HepG2 (cell line): ENCODE results near the gene C10orf67. TPM values are rescaled to one million over a fixed set of nuclear protein-coding genes. Genes with fewer than 3 reads are reported as not detected.

ENCODE experiments used
- CEBPG ChIP-seq: IDR thresholded peaks from 2 replicates; pipeline ENCODE4 v1.6.1; 2016
- CREBL2 ChIP-seq: sonication (generic); formaldehyde crosslinking; IDR thresholded peaks from 2 replicates; pipeline ENCODE4 v1.8.1; 2023; ENCODE audit warnings: missing genetic modification reagents, mild to moderate bottlenecking, borderline replicate concordance
- E2F1 ChIP-seq: sonication (generic); formaldehyde crosslinking; IDR thresholded peaks from 2 replicates; pipeline ENCODE4 v1.5.0; 2020; ENCODE audit warnings: missing genetic modification reagents
- KLF9 ChIP-seq: IDR thresholded peaks from 2 replicates; pipeline ENCODE4 v1.6.1; 2016; ENCODE audit warnings: low read depth
- MTERF4 ChIP-seq: sonication (generic); formaldehyde crosslinking; IDR thresholded peaks from 2 replicates; pipeline ENCODE4 v1.8.0; 2023; ENCODE audit warnings: mild to moderate bottlenecking, missing genetic modification reagents
- NR2F1 ChIP-seq, 2 experiments: fragments of 450-650 bp in 1 of 2; formaldehyde crosslinking in 1 of 2; IDR thresholded peaks; 2 replicates each; pipeline versions ENCODE4 v1.5.0 to v1.6.1; 2016 to 2020; ENCODE audit warnings: mild to moderate bottlenecking in 1 of 2, missing compliant biosample characterization in 1 of 2, missing genetic modification reagents in 1 of 2, moderate library complexity in 1 of 2
- PRDM15 ChIP-seq: sonication (generic); formaldehyde crosslinking; IDR thresholded peaks from 2 replicates; pipeline ENCODE4 v1.4.0; 2020; ENCODE audit warnings: missing genetic modification reagents
- SALL2 ChIP-seq: sonication (generic); formaldehyde crosslinking; IDR thresholded peaks from 2 replicates; pipeline ENCODE4 v1.8.1; 2023; ENCODE audit warnings: mild to moderate bottlenecking, missing genetic modification reagents, inconsistent platforms
- TEAD3 ChIP-seq: optimal IDR thresholded peaks from 2 replicates; pipeline ENCODE3; 2016; ENCODE audit warnings: borderline replicate concordance
- ZMYM4 ChIP-seq: sonication (generic); formaldehyde crosslinking; IDR thresholded peaks from 2 replicates; pipeline ENCODE4 v1.8.1; 2023; ENCODE audit warnings: mild to moderate bottlenecking, missing genetic modification reagents
- ZNF230 ChIP-seq: sonication (generic); formaldehyde crosslinking; IDR thresholded peaks from 2 replicates; pipeline ENCODE4 v1.4.0; 2020; ENCODE audit warnings: mild to moderate bottlenecking, missing genetic modification reagents
- ZNF30 ChIP-seq: sonication (generic); formaldehyde crosslinking; IDR thresholded peaks from 2 replicates; pipeline ENCODE4 v1.5.0; 2020; ENCODE audit warnings: mild to moderate bottlenecking, missing genetic modification reagents
- polyA plus RNA-seq, 8 experiments: library from polyadenylated mRNA; depleted of rRNA in 3 of 8; stranded (reverse) in 7 of 8; unstranded in 1 of 8; fragments of >200 nt; fragmentation: Illumina TruSeq in 4 of 8; extraction: Trizol in 4 of 8; gene quantifications; 2 replicates each; pipeline versions ENCODE4 v1.2.1 to v1.2.3, GENCODE V29; 2011 to 2016; ENCODE audit warnings: low read depth in 4 of 8, missing spikeins in 1 of 8, mixed read lengths in 1 of 8; ENCODE audit not compliant: insufficient read depth in 1 of 8
- total RNA-seq, 5 experiments: library from RNA; depleted of rRNA; stranded (reverse); fragments of >200 nt; fragmentation: Illumina TruSeq; extraction: Trizol; gene quantifications; 2 replicates each; pipeline ENCODE4 v1.2.3, GENCODE V29; 2016; ENCODE audit warnings: low read depth in 1 of 5
- TF ChIP-seq, protein P1 (sequence below): sonication (generic); formaldehyde crosslinking; conservative IDR thresholded peaks from 2 replicates; pipeline ENCODE4 v1.5.0; 2020; ENCODE audit warnings: missing genetic modification reagents
- TF ChIP-seq, protein P2 (sequence below): sonication (generic); formaldehyde crosslinking; IDR thresholded peaks from 2 replicates; pipeline ENCODE4 v1.4.0; 2020; ENCODE audit warnings: mild to moderate bottlenecking, missing genetic modification reagents
- TF ChIP-seq, protein P3 (sequence below): sonication (generic); formaldehyde crosslinking; IDR thresholded peaks from 2 replicates; pipeline ENCODE4 v1.4.0; 2020; ENCODE audit warnings: missing genetic modification reagents
- TF ChIP-seq, protein P4 (sequence below), 2 experiments: sonication (generic) in 1 of 2; formaldehyde crosslinking in 1 of 2; IDR thresholded peaks; 2 replicates each; pipeline versions ENCODE4 v1.4.0 to v1.6.1; 2018 to 2020; ENCODE audit warnings: missing genetic modification reagents in 2 of 2, borderline replicate concordance in 1 of 2, low read depth in 1 of 2, mild to moderate bottlenecking in 1 of 2, missing biosample characterization in 1 of 2

The C10orf67 gene
- total and polyA plus RNA-seq, 2 of the 13 experiments (the other 11 are each of a cell fraction or from before 2014, with no cell fraction given) = not detected

GRCh38 chr10:23186178-23186577, 158.4 kb downstream of the C10orf67 start (continued):
- no peak for TF ChIP-seq MTERF4 (CRISPR knock-in tag)
- no peak for TF ChIP-seq ZNF30
- no peak for TF ChIP-seq ZNF230 (CRISPR knock-in tag)
- TF ChIP-seq, protein P1, sequence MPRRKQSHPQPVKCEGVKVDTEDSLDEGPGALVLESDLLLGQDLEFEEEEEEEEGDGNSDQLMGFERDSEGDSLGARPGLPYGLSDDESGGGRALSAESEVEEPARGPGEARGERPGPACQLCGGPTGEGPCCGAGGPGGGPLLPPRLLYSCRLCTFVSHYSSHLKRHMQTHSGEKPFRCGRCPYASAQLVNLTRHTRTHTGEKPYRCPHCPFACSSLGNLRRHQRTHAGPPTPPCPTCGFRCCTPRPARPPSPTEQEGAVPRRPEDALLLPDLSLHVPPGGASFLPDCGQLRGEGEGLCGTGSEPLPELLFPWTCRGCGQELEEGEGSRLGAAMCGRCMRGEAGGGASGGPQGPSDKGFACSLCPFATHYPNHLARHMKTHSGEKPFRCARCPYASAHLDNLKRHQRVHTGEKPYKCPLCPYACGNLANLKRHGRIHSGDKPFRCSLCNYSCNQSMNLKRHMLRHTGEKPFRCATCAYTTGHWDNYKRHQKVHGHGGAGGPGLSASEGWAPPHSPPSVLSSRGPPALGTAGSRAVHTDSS (CRISPR knock-in tag) = no peak
- TF ChIP-seq, protein P2, sequence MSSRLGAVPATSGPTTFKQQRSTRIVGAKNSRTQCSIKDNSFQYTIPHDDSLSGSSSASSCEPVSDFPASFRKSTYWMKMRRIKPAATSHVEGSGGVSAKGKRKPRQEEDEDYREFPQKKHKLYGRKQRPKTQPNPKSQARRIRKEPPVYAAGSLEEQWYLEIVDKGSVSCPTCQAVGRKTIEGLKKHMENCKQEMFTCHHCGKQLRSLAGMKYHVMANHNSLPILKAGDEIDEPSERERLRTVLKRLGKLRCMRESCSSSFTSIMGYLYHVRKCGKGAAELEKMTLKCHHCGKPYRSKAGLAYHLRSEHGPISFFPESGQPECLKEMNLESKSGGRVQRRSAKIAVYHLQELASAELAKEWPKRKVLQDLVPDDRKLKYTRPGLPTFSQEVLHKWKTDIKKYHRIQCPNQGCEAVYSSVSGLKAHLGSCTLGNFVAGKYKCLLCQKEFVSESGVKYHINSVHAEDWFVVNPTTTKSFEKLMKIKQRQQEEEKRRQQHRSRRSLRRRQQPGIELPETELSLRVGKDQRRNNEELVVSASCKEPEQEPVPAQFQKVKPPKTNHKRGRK (CRISPR knock-in tag) = no peak
- TF ChIP-seq, protein P3, sequence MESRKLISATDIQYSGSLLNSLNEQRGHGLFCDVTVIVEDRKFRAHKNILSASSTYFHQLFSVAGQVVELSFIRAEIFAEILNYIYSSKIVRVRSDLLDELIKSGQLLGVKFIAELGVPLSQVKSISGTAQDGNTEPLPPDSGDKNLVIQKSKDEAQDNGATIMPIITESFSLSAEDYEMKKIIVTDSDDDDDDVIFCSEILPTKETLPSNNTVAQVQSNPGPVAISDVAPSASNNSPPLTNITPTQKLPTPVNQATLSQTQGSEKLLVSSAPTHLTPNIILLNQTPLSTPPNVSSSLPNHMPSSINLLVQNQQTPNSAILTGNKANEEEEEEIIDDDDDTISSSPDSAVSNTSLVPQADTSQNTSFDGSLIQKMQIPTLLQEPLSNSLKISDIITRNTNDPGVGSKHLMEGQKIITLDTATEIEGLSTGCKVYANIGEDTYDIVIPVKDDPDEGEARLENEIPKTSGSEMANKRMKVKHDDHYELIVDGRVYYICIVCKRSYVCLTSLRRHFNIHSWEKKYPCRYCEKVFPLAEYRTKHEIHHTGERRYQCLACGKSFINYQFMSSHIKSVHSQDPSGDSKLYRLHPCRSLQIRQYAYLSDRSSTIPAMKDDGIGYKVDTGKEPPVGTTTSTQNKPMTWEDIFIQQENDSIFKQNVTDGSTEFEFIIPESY (CRISPR knock-in tag) = no peak
- no peak for TF ChIP-seq SALL2 (CRISPR knock-in tag)
- 0 out of 2 replicates have a peak, but pooled peaks have one; percentile 4 for TF ChIP-seq ZMYM4 (CRISPR knock-in tag)
- no peak for TF ChIP-seq PRDM15 (CRISPR knock-in tag)
- TF ChIP-seq NR2F1 (CRISPR knock-in tag; IDR thresholded peaks at IDR 0.05) = no peak
- TF ChIP-seq TEAD3 = peak; percentile 71
- no peak for TF ChIP-seq KLF9
- TF ChIP-seq, protein P4, sequence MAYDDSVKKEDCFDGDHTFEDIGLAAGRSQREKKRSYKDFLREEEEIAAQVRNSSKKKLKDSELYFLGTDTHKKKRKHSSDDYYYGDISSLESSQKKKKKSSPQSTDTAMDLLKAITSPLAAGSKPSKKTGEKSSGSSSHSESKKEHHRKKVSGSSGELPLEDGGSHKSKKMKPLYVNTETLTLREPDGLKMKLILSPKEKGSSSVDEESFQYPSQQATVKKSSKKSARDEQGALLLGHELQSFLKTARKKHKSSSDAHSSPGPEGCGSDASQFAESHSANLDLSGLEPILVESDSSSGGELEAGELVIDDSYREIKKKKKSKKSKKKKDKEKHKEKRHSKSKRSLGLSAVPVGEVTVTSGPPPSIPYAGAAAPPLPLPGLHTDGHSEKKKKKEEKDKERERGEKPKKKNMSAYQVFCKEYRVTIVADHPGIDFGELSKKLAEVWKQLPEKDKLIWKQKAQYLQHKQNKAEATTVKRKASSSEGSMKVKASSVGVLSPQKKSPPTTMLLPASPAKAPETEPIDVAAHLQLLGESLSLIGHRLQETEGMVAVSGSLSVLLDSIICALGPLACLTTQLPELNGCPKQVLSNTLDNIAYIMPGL (CRISPR knock-in tag; IDR thresholded peaks at IDR 0.05; ENCODE audit: borderline replicate concordance in 1 of 2, low read depth in 1 of 2) = peak in 1 of 2 experiments; percentile 8; a peak in 1 of 4 replicates
- TF ChIP-seq E2F1 (CRISPR knock-in tag) = no peak
- peak; percentile 43 for TF ChIP-seq CEBPG
- TF ChIP-seq CREBL2 (CRISPR knock-in tag) = no peak
